Anterior cingulate cortex (tissue), 58 donors: ENCODE measurements around the gene MAP2K2.
"Not testable (repeated sequence)": the region's sequence is repeated elsewhere in the genome, so short reads cannot be mapped to it uniquely, and the experiment has no call there.

Source experiments
- DNase-seq, 58 donors: peaks; one replicate each; lab custom pipeline; 2025; lab: John Stamatoyannopoulos, UW

MAP2K2 gene

GRCh38 chr19:4123615-4124568, at the start of gene MAP2K2:
Gene MAP2K2, minus strand, starts transcription at chr19:4124122. Its CDS starts 247 bp downstream, at chr19:4123875.
- peak; percentile 62 to 96 (median 90) for DNase-seq

GRCh38 chr19:4172861-4173473, 49.0 kb upstream of the MAP2K2 start:
- peak in 5 of 58 donors; percentile 2 to 15 (median 7) for DNase-seq

- DNase-seq = no peak
These were observed 47.8 kb upstream of the MAP2K2 start for GRCh38 chr19:4171676-4172075.

GRCh38 chr19:4164262-4164661, 40.3 kb upstream of the MAP2K2 start:
- no peak for DNase-seq

GRCh38 chr19:4161415-4162077, 37.6 kb upstream of the MAP2K2 start:
- DNase-seq = no peak

- not testable (repeated sequence) for DNase-seq
These were observed 34.0 kb upstream of the MAP2K2 start for GRCh38 chr19:4157971-4158370.

GRCh38 chr19:4157164-4157563, 33.2 kb upstream of the MAP2K2 start:
- no peak for DNase-seq

GRCh38 chr19:4154571-4155312, 30.8 kb upstream of the MAP2K2 start:
- DNase-seq = no peak

GRCh38 chr19:4152241-4152998, 28.5 kb upstream of the MAP2K2 start:
- no peak for DNase-seq

GRCh38 chr19:4151623-4152022, 27.7 kb upstream of the MAP2K2 start:
- DNase-seq = no peak

GRCh38 chr19:4149518-4150288, 25.8 kb upstream of the MAP2K2 start:
- no peak for DNase-seq

- DNase-seq = no peak
These were observed 20.8 kb upstream of the MAP2K2 start for GRCh38 chr19:4144666-4145249.

GRCh38 chr19:4142916-4143315, 19.0 kb upstream of the MAP2K2 start:
- DNase-seq = not testable (repeated sequence)

GRCh38 chr19:4140237-4140711, 16.4 kb upstream of the MAP2K2 start:
- peak in 11 of 58 donors; percentile 3 to 33 (median 12) for DNase-seq

GRCh38 chr19:4139614-4140236, 15.8 kb upstream of the MAP2K2 start:
- DNase-seq = peak in 42 of 58 donors; percentile 2 to 75 (median 24)

- no peak for DNase-seq
These were observed 14.5 kb upstream of the MAP2K2 start for GRCh38 chr19:4138445-4138844.

- DNase-seq = no peak
These were observed 12.8 kb upstream of the MAP2K2 start for GRCh38 chr19:4136680-4137088.

- not testable (repeated sequence) for DNase-seq
These were observed 11.5 kb upstream of the MAP2K2 start for GRCh38 chr19:4135386-4135785.
